HepG2 (cell line): Measurements from ENCODE around the gene OR4D5. TPM values are rescaled to one million over a fixed set of nuclear protein-coding genes. Genes with fewer than 3 reads are reported as not detected.

ENCODE experiments used
- ELF1 ChIP-seq: sonication (generic); formaldehyde crosslinking; IDR thresholded peaks from 2 replicates; pipeline ENCODE4 v1.4.0; 2020; ENCODE audit warnings: missing genetic modification reagents
- HNRNPUL1 ChIP-seq: fragments of 200-400 bp; formaldehyde crosslinking; IDR thresholded peaks from 2 replicates; pipeline ENCODE4 v1.6.1; 2017; ENCODE audit warnings: low read depth, mild to moderate bottlenecking, low read length, moderate library complexity
- MEIS2 ChIP-seq: sonication (generic); formaldehyde crosslinking; IDR thresholded peaks from 2 replicates; pipeline ENCODE4 v1.9.0; 2021; ENCODE audit warnings: mild to moderate bottlenecking, missing genetic modification reagents
- SIX4 ChIP-seq: sonication (generic); formaldehyde crosslinking; IDR thresholded peaks from 2 replicates; pipeline ENCODE4 v1.4.0; 2020; ENCODE audit warnings: missing genetic modification reagents
- SMAD1 ChIP-seq: sonication (generic); formaldehyde crosslinking; IDR thresholded peaks from 2 replicates; pipeline ENCODE4 v1.4.0; 2020; ENCODE audit warnings: missing genetic modification reagents, low read depth, mild to moderate bottlenecking, borderline replicate concordance
- TOE1 ChIP-seq: sonication (generic); formaldehyde crosslinking; IDR thresholded peaks from 2 replicates; pipeline ENCODE4 v1.4.0; 2020; ENCODE audit warnings: mild to moderate bottlenecking, missing genetic modification reagents
- ZFP90 ChIP-seq: sonication (generic); formaldehyde crosslinking; IDR thresholded peaks from 2 replicates; pipeline ENCODE4 v1.8.0; 2022; ENCODE audit warnings: missing genetic modification reagents, mild to moderate bottlenecking, inconsistent platforms, borderline replicate concordance
- ZMYM2 ChIP-seq: sonication (generic); formaldehyde crosslinking; IDR thresholded peaks from 2 replicates; pipeline ENCODE4 v1.8.0; 2022; ENCODE audit warnings: mild to moderate bottlenecking, missing genetic modification reagents
- ZNF432 ChIP-seq: sonication (generic); formaldehyde crosslinking; IDR thresholded peaks from 2 replicates; pipeline ENCODE4 v1.5.0; 2020; ENCODE audit warnings: missing genetic modification reagents, mild to moderate bottlenecking, borderline replicate concordance
- ZNF703 ChIP-seq: sonication (generic); formaldehyde crosslinking; IDR thresholded peaks from 2 replicates; pipeline ENCODE4 v1.5.1; 2020; ENCODE audit warnings: missing genetic modification reagents, mild to moderate bottlenecking, moderate library complexity, borderline replicate concordance
- ZNF790 ChIP-seq: sonication (generic); formaldehyde crosslinking; IDR thresholded peaks from 2 replicates; pipeline ENCODE4 v1.8.0; 2022; ENCODE audit warnings: missing genetic modification reagents, mild to moderate bottlenecking, borderline replicate concordance
- polyA plus RNA-seq, 8 experiments: library from polyadenylated mRNA; depleted of rRNA in 3 of 8; stranded (reverse) in 7 of 8; unstranded in 1 of 8; fragments of >200 nt; fragmentation: Illumina TruSeq in 4 of 8; extraction: Trizol in 4 of 8; gene quantifications; 2 replicates each; pipeline versions ENCODE4 v1.2.1 to v1.2.3, GENCODE V29; 2011 to 2016; ENCODE audit warnings: low read depth in 4 of 8, missing spikeins in 1 of 8, mixed read lengths in 1 of 8; ENCODE audit not compliant: insufficient read depth in 1 of 8
- total RNA-seq, 5 experiments: library from RNA; depleted of rRNA; stranded (reverse); fragments of >200 nt; fragmentation: Illumina TruSeq; extraction: Trizol; gene quantifications; 2 replicates each; pipeline ENCODE4 v1.2.3, GENCODE V29; 2016; ENCODE audit warnings: low read depth in 1 of 5
- TF ChIP-seq, protein P1 (sequence below): sonication (generic); formaldehyde crosslinking; conservative IDR thresholded peaks from 2 replicates; pipeline ENCODE4 v1.4.0; 2020; ENCODE audit warnings: missing genetic modification reagents
- TF ChIP-seq, protein P2 (sequence below): sonication (generic); formaldehyde crosslinking; IDR thresholded peaks from 2 replicates; pipeline ENCODE4 v1.4.0; 2020; ENCODE audit warnings: missing genetic modification reagents
- TF ChIP-seq, protein P3 (sequence below): sonication (generic); formaldehyde crosslinking; IDR thresholded peaks from 2 replicates; pipeline ENCODE4 v1.4.0; 2020; ENCODE audit warnings: mild to moderate bottlenecking, missing genetic modification reagents
- TF ChIP-seq, protein P4 (sequence below): sonication (generic); formaldehyde crosslinking; IDR thresholded peaks from 2 replicates; pipeline ENCODE4 v1.8.0; 2022; ENCODE audit warnings: mild to moderate bottlenecking, missing genetic modification reagents; ENCODE audit not compliant: insufficient replicate concordance

OR4D5 gene
- total and polyA plus RNA-seq, 2 of the 13 experiments (the other 11 are each of a cell fraction or from before 2014, with no cell fraction given), result not detected

DNA sequence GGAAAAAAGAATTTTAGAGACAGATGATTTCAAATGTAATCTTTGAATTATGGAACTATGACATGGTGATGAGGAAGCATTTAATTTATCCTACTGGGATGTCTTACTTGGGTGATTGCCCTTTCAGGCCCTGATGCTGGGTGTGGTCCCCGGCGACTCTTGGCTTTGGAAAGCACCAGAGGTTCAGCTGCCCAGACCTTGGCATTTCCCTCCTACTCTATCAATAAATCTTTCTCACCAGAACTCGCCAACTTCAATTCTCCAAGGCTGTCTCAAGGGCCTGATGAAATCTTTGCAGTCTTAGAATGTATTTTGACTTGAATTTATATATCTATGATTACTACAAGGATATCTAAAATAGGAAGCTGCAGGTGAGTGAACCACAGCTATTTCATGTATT, 18.5 kb upstream of the OR4D5 start (continued):
- TF ChIP-seq, protein P1, sequence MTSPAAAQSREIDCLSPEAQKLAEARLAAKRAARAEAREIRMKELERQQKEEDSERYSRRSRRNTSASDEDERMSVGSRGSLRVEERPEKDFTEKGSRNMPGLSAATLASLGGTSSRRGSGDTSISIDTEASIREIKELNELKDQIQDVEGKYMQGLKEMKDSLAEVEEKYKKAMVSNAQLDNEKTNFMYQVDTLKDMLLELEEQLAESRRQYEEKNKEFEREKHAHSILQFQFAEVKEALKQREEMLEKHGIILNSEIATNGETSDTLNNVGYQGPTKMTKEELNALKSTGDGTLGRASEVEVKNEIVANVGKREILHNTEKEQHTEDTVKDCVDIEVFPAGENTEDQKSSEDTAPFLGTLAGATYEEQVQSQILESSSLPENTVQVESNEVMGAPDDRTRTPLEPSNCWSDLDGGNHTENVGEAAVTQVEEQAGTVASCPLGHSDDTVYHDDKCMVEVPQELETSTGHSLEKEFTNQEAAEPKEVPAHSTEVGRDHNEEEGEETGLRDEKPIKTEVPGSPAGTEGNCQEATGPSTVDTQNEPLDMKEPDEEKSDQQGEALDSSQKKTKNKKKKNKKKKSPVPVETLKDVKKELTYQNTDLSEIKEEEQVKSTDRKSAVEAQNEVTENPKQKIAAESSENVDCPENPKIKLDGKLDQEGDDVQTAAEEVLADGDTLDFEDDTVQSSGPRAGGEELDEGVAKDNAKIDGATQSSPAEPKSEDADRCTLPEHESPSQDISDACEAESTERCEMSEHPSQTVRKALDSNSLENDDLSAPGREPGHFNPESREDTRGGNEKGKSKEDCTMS (CRISPR knock-in tag), result no peak
- TF ChIP-seq HNRNPUL1, result no peak
- TF ChIP-seq, protein P2, sequence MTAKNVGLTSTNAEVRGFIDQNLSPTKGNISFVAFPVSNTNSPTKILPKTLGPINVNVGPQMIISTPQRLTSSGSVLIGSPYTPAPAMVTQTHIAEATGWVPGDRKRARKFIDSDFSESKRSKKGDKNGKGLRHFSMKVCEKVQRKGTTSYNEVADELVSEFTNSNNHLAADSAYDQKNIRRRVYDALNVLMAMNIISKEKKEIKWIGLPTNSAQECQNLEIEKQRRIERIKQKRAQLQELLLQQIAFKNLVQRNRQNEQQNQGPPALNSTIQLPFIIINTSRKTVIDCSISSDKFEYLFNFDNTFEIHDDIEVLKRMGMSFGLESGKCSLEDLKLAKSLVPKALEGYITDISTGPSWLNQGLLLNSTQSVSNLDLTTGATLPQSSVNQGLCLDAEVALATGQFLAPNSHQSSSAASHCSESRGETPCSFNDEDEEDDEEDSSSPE (CRISPR knock-in tag), result no peak
- TF ChIP-seq SIX4 (CRISPR knock-in tag), result no peak
- TF ChIP-seq MEIS2, result no peak
- TF ChIP-seq ZFP90, result no peak
- TF ChIP-seq TOE1 (CRISPR knock-in tag), result no peak
- TF ChIP-seq, protein P3, sequence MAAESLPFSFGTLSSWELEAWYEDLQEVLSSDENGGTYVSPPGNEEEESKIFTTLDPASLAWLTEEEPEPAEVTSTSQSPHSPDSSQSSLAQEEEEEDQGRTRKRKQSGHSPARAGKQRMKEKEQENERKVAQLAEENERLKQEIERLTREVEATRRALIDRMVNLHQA, result no peak
- no peak for TF ChIP-seq ZNF432 (CRISPR knock-in tag)
- TF ChIP-seq, protein P4, sequence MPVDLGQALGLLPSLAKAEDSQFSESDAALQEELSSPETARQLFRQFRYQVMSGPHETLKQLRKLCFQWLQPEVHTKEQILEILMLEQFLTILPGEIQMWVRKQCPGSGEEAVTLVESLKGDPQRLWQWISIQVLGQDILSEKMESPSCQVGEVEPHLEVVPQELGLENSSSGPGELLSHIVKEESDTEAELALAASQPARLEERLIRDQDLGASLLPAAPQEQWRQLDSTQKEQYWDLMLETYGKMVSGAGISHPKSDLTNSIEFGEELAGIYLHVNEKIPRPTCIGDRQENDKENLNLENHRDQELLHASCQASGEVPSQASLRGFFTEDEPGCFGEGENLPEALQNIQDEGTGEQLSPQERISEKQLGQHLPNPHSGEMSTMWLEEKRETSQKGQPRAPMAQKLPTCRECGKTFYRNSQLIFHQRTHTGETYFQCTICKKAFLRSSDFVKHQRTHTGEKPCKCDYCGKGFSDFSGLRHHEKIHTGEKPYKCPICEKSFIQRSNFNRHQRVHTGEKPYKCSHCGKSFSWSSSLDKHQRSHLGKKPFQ, result no peak
- TF ChIP-seq ELF1 (CRISPR knock-in tag), result no peak
- no peak for TF ChIP-seq SMAD1 (CRISPR knock-in tag)
- no peak for TF ChIP-seq ZMYM2
- TF ChIP-seq ZNF703 (CRISPR knock-in tag), result no peak
- TF ChIP-seq ZNF790, result no peak
